HepG2 (cell line): ENCODE measurements around the gene ALG9. TPM values are rescaled to one million over a fixed set of nuclear protein-coding genes. Genes with fewer than 3 reads are reported as not detected.

ENCODE experiments used
- ATAC-seq: fragments of 200-7000 bp; cut with Tn5 transposase; 3 replicates; pipeline ENCODE4 v1.9.1; 2020; ENCODE audit warnings: mild to moderate bottlenecking, moderate library complexity
- BruUV-seq: library from RNA; stranded (reverse); fragments of 400-500 nt; replicated peaks from 2 replicates; lab custom pipeline; 2021; lab: Mats Ljungman, UMichigan
- CTCF ChIA-PET: fragments of 300-600 bp; formaldehyde crosslinking; extraction: SDS; loops from one replicate; lab custom pipeline; 2021; ENCODE audit warnings: low total read pairs, inconsistent platforms, low intra/inter-chr PET ratio; lab: Yijun Ruan, JAX
- POLR2A ChIA-PET: fragments of 350-600 bp; sonication (Branson Sonifier 250); formaldehyde crosslinking; loops from one replicate; lab custom pipeline; 2020; ENCODE audit warnings: antibody characterized with exemption, inconsistent platforms; lab: Yijun Ruan, JAX
- DNase-seq: peaks from one replicate; pipeline ENCODE4 v3.0.0-alpha.2; 2015; ENCODE audit warnings: low spot score
- FAIRE-seq: peaks from 3 replicates; lab custom pipeline; 2011; peaks lifted over from hg19 to GRCh38; lab: Jason Lieb, UNC
- H2AFZ ChIP-seq: one replicate; pipeline ENCODE4 v1.6.1; 2011; ENCODE audit warnings: low read length, inconsistent platforms
- H3K27ac ChIP-seq: fragments of 300-600 bp; 3 replicates; pipeline ENCODE4 v1.8.0; 2011; ENCODE audit warnings: mixed run types, mild to moderate bottlenecking, mixed read lengths, low read length, inconsistent platforms; ENCODE audit not compliant: insufficient read depth; ENCODE audit errors: extremely low read length
- H3K27me3 ChIP-seq, 2 experiments: fragments of 200-600 bp in 1 of 2; 2 replicates in 1 of 2; 3 replicates in 1 of 2; pipeline versions ENCODE4 v1.6.0 to v1.8.0; 2011; ENCODE audit warnings: low read length in 2 of 2, mild to moderate bottlenecking in 2 of 2, moderate library complexity in 2 of 2, inconsistent platforms in 1 of 2; ENCODE audit not compliant: insufficient read depth in 2 of 2, control insufficient read depth in 1 of 2
- H3K36me3 ChIP-seq, 2 experiments: fragments of 200-600 bp in 1 of 2; replicated peaks in 1 of 2; 2 replicates in 1 of 2; 3 replicates in 1 of 2; pipeline versions ENCODE4 v1.5.1 to v1.8.0; 2011; ENCODE audit warnings: low read length in 2 of 2, inconsistent platforms in 1 of 2; ENCODE audit not compliant: insufficient read depth in 2 of 2, control insufficient read depth in 1 of 2
- H3K4me1 ChIP-seq: 2 replicates; pipeline ENCODE4 v1.5.1; 2012; ENCODE audit warnings: low read length, inconsistent platforms; ENCODE audit not compliant: insufficient read depth
- H3K4me2 ChIP-seq: 2 replicates; pipeline ENCODE4 v1.6.0; 2011; ENCODE audit warnings: low read depth, low read length, inconsistent platforms
- H3K4me3 ChIP-seq, 3 experiments: fragments of 200-600 bp in 1 of 3; sonication (generic), shearing (Covaris generic) in 1 of 3; replicated peaks in 1 of 3; 2 replicates each; pipeline ENCODE4 v1.5.1; 2011 to 2016; ENCODE audit warnings: low read length in 3 of 3, inconsistent platforms in 2 of 3, low read depth in 2 of 3, mild to moderate bottlenecking in 2 of 3, control low read depth in 1 of 3, mixed read lengths in 1 of 3; ENCODE audit not compliant: insufficient read depth in 1 of 3
- H3K79me2 ChIP-seq: one replicate; pipeline ENCODE4 v1.6.1; 2011; ENCODE audit warnings: low read length, inconsistent platforms; ENCODE audit not compliant: insufficient read depth
- H3K9ac ChIP-seq: 2 replicates; pipeline ENCODE4 v1.6.0; 2011; ENCODE audit warnings: mild to moderate bottlenecking, low read depth, low read length, inconsistent platforms; ENCODE audit not compliant: insufficient read depth
- H3K9me3 ChIP-seq: 2 replicates; pipeline ENCODE4 v1.5.1; 2012; ENCODE audit warnings: mild to moderate bottlenecking, low read length
- H4K20me1 ChIP-seq: 2 replicates; pipeline ENCODE4 v1.6.0; 2011; ENCODE audit warnings: inconsistent platforms, mild to moderate bottlenecking, low read length, moderate library complexity; ENCODE audit not compliant: insufficient read depth
- BRD4 ChIP-seq: sonication (generic); formaldehyde crosslinking; IDR thresholded peaks from 2 replicates; pipeline ENCODE4 v1.4.0; 2020; ENCODE audit warnings: missing genetic modification reagents
- CBX5 ChIP-seq: sonication (generic); formaldehyde crosslinking; IDR thresholded peaks from 2 replicates; pipeline ENCODE4 v1.4.0; 2020; ENCODE audit warnings: missing genetic modification reagents, borderline replicate concordance
- GZF1 ChIP-seq: sonication (generic); formaldehyde crosslinking; IDR thresholded peaks from 2 replicates; pipeline ENCODE4 v1.5.1; 2020; ENCODE audit warnings: mild to moderate bottlenecking, missing genetic modification reagents
- PRPF4 ChIP-seq: fragments of 200-400 bp; formaldehyde crosslinking; IDR thresholded peaks from 2 replicates; pipeline ENCODE4 v1.6.1; 2016; ENCODE audit warnings: low read length, low read depth; ENCODE audit not compliant: poor library complexity, severe bottlenecking
- SRSF4 ChIP-seq: fragments of 200-400 bp; formaldehyde crosslinking; IDR thresholded peaks from one replicate; pipeline ENCODE4 v1.6.1; 2018; ENCODE audit warnings: mild to moderate bottlenecking, low read depth, low read length, moderate library complexity; ENCODE audit not compliant: poor library complexity, severe bottlenecking
- ZBTB49 ChIP-seq: sonication (generic); formaldehyde crosslinking; IDR thresholded peaks from 2 replicates; pipeline ENCODE4 v1.4.0; 2020; ENCODE audit warnings: missing genetic modification reagents, borderline replicate concordance
- ZKSCAN5 ChIP-seq: sonication (generic); formaldehyde crosslinking; IDR thresholded peaks from 2 replicates; pipeline ENCODE4 v1.5.1; 2020; ENCODE audit warnings: mild to moderate bottlenecking, missing genetic modification reagents
- ZNF121 ChIP-seq: sonication (generic); formaldehyde crosslinking; IDR thresholded peaks from 2 replicates; pipeline ENCODE4 v1.5.0; 2020; ENCODE audit warnings: mild to moderate bottlenecking, missing genetic modification reagents
- ZNF329 ChIP-seq: sonication (generic); formaldehyde crosslinking; IDR thresholded peaks from 2 replicates; pipeline ENCODE4 v1.9.0; 2021; ENCODE audit warnings: low read depth, mild to moderate bottlenecking, missing genetic modification reagents
- ZNF382 ChIP-seq: sonication (generic); formaldehyde crosslinking; IDR thresholded peaks from 2 replicates; pipeline ENCODE4 v1.5.0; 2020; ENCODE audit warnings: missing genetic modification reagents, mild to moderate bottlenecking, borderline replicate concordance
- ZNF597 ChIP-seq: sonication (generic); formaldehyde crosslinking; IDR thresholded peaks from 2 replicates; pipeline ENCODE4 v1.5.0; 2020; ENCODE audit warnings: missing genetic modification reagents
- WGBS: methylation state at CpG from one replicate; pipeline ENCODE4 v1.1.6; 2017; ENCODE audit warnings: low lambda C conversion rate; 5-methylcytosine and 5-hydroxymethylcytosine counted together
- in situ Hi-C: cut with HindIII; loops from 2 replicates; pipeline ENCODE4 v1.10.0; 2017; ENCODE audit warnings: low pct_unique_long_range_greater_than_20kb; ENCODE audit not compliant: extremely low pct_ligation_motif_present
- intact Hi-C: fragments of 100-400 bp; cut with micrococcal nuclease; formaldehyde crosslinking; loops from one replicate; pipeline ENCODE4 v1.10.0; 2022; ENCODE audit not compliant: unreplicated experiment
- polyA plus RNA-seq, 8 experiments: library from polyadenylated mRNA; depleted of rRNA in 3 of 8; stranded (reverse) in 7 of 8; unstranded in 1 of 8; fragments of >200 nt; fragmentation: Illumina TruSeq in 4 of 8; extraction: Trizol in 4 of 8; gene quantifications; 2 replicates each; pipeline versions ENCODE4 v1.2.1 to v1.2.3, GENCODE V29; 2011 to 2016; ENCODE audit warnings: low read depth in 4 of 8, missing spikeins in 1 of 8, mixed read lengths in 1 of 8; ENCODE audit not compliant: insufficient read depth in 1 of 8
- total RNA-seq, 5 experiments: library from RNA; depleted of rRNA; stranded (reverse); fragments of >200 nt; fragmentation: Illumina TruSeq; extraction: Trizol; gene quantifications; 2 replicates each; pipeline ENCODE4 v1.2.3, GENCODE V29; 2016; ENCODE audit warnings: low read depth in 1 of 5

Gene ALG9
- total and polyA plus RNA-seq, 2 of the 13 experiments (the other 11 are each of a cell fraction or from before 2014, with no cell fraction given) = 39.4 to 40.6 TPM

GRCh38 chr11:111917312-111917711 lies 45.9 kb upstream of the ALG9 start:
- no peaks in the 10 kb centered on the region for H3K36me3 ChIP-seq
- H3K4me3 ChIP-seq = peak overlapping the region in 2 of 3 experiments; percentile 58 to 66; a peak in 1 of 6 replicates
- H3K9me3 ChIP-seq = no peaks in the 10 kb centered on the region
- ChIA-PET CTCF (no interaction called here), POLR2A (interaction anchor here (0.7 to 3.1 kb wide), 8 partner anchors 9 to 89 kb away, joined by 3 to 65 read pairs (median 6); partner anchors contain the start of gene ALG9)
- in situ Hi-C loops = no loop called here
- no peaks in the 10 kb centered on the region for H3K79me2 ChIP-seq
- H3K27ac ChIP-seq = peak overlapping the region; percentile 66
- peak overlapping the region; percentile 75 for H3K4me2 ChIP-seq
- H2AFZ ChIP-seq = no peak overlapping the region
- ATAC-seq (no peak), DNase-seq (no peak), FAIRE-seq (no peak)
- WGBS = 88% methylated on average over 2 of the region's 2 CpGs
- no peaks in the 10 kb centered on the region for H4K20me1 ChIP-seq
- H3K9ac ChIP-seq = no peak overlapping the region
- H3K27me3 ChIP-seq = no peaks in the 10 kb centered on the region
- H3K4me1 ChIP-seq = peaks cover 84% of the 10 kb centered on the region
- TF ChIP-seq ZBTB49 (CRISPR knock-in tag) = no peak
- no peak for TF ChIP-seq GZF1 (CRISPR knock-in tag)
- TF ChIP-seq ZNF121 (CRISPR knock-in tag) = peak; percentile 83
- no TSS peak for BruUV-seq
- intact Hi-C loops = no loop called here

- in situ Hi-C loops = no loop called here
- BruUV-seq = no TSS peak
- POLR2A ChIA-PET = interaction anchor here (2.8 to 3.1 kb wide), 2 partner anchors 10 to 18 kb away, joined by 30 to 65 read pairs; no protein-coding TSS in a partner anchor
- Histone ChIP-seq H3K9me3 (no peaks in the 10 kb centered on the region), H3K36me3 (no peaks in the 10 kb centered on the region), H3K4me1 (peaks cover 84% of the 10 kb centered on the region), H3K4me3 (no peak overlapping the region), H2AFZ (no peak overlapping the region), H3K9ac (no peak overlapping the region), H3K27ac (no peak overlapping the region), H3K4me2 (no peak overlapping the region), H4K20me1 (no peaks in the 10 kb centered on the region), H3K79me2 (no peaks in the 10 kb centered on the region), H3K27me3 (no peaks in the 10 kb centered on the region; a peak in 1 of 5 replicates)
- TF ChIP-seq PRPF4 (no peak), ZNF597 (CRISPR knock-in tag) (no peak), SRSF4 (no peak), CBX5 (no peak), ZKSCAN5 (no peak), BRD4 (no peak), ZNF382 (CRISPR knock-in tag) (no peak), ZNF329 (CRISPR knock-in tag) (no peak)
- CTCF ChIA-PET = no interaction called here
- DNase-seq (no peak), FAIRE-seq (no peak), ATAC-seq (no peak)
- intact Hi-C loops = no loop called here
- WGBS = 23% methylated on average over 1 of the region's 1 CpG
Observed at GRCh38 chr11:111916768-111917167, 45.4 kb upstream of the ALG9 start.
